HAP-1 (cell line): ENCODE measurements around the gene FURIN.
"Not testable (repeated sequence)": the region's sequence is repeated elsewhere in the genome, so short reads cannot be mapped to it uniquely, and the experiment has no call there.

Experiments
- DNase-seq, 2 experiments: peaks; one replicate each; pipeline ENCODE4 v3.0.0-alpha.2; 2016 to 2020; ENCODE audit warnings: low spot score in 2 of 2
- H3K27me3 ChIP-seq: fragments of 250-450 bp; sonication (Bioruptor Pico); 2 replicates; pipeline ENCODE4 v1.5.1; 2020; ENCODE audit warnings: low read depth, mild to moderate bottlenecking, moderate library complexity
- H3K36me3 ChIP-seq: fragments of 250-450 bp; sonication (Bioruptor Pico); replicated peaks from 2 replicates; pipeline ENCODE4 v1.5.1; 2020; ENCODE audit warnings: mild to moderate bottlenecking
- H3K4me1 ChIP-seq: fragments of 250-450 bp; sonication (Bioruptor Pico); 2 replicates; pipeline ENCODE4 v1.5.1; 2020; ENCODE audit warnings: mild to moderate bottlenecking
- H3K4me3 ChIP-seq: fragments of 250-450 bp; sonication (Bioruptor Pico); 2 replicates; pipeline ENCODE4 v1.5.1; 2020; ENCODE audit warnings: mild to moderate bottlenecking, moderate library complexity
- H3K9me3 ChIP-seq: fragments of 250-450 bp; sonication (Bioruptor Pico); 2 replicates; pipeline ENCODE4 v1.5.1; 2020; ENCODE audit warnings: mild to moderate bottlenecking, moderate library complexity
- in situ Hi-C: fragments of 300-500 bp; cut with MboI; formaldehyde crosslinking; loops from 3 replicates; pipeline ENCODE4 v1.14.3; 2020; ENCODE audit warnings: low sequenced_read_pairs, inconsistent platforms, mixed read lengths

The FURIN gene

GRCh38 chr15:90897131-90897655, 28.8 kb downstream of the FURIN start:
- not testable (repeated sequence) for H3K36me3 ChIP-seq, DNase-seq, H3K4me1 ChIP-seq, H3K4me3 ChIP-seq, H3K27me3 ChIP-seq, H3K9me3 ChIP-seq
- in situ Hi-C loops = loop anchor here (25.0 kb wide), 1 partner anchor 410 kb away; no protein-coding TSS in a partner anchor

GRCh38 chr15:90901175-90902039, 33.0 kb downstream of the FURIN start:
- H3K36me3 ChIP-seq = peaks cover 18% of the 10 kb centered on the region
- H3K4me3 ChIP-seq = peak overlapping the region; percentile 49
- peaks cover 16% of the 10 kb centered on the region for H3K4me1 ChIP-seq
- H3K9me3 ChIP-seq = no peaks in the 10 kb centered on the region; the same call in 1 of the 2 replicates
- in situ Hi-C loops = no loop called here
- no peaks in the 10 kb centered on the region for H3K27me3 ChIP-seq
- DNase-seq = peak; percentile 11 to 62

GRCh38 chr15:90902040-90902839, 33.9 kb downstream of the FURIN start:
- Histone ChIP-seq H3K27me3 (no peaks in the 10 kb centered on the region), H3K4me1 (peaks cover 16% of the 10 kb centered on the region), H3K4me3 (peak overlapping the region; percentile 49), H3K36me3 (peaks cover 26% of the 10 kb centered on the region), H3K9me3 (no peaks in the 10 kb centered on the region; the same call in 1 of the 2 replicates)
- in situ Hi-C loops = no loop called here
- DNase-seq = peak; percentile 67 to 72

- DNase-seq = peak; percentile 45 to 73
- H3K36me3 ChIP-seq = peaks cover 32% of the 10 kb centered on the region
- in situ Hi-C loops = no loop called here
- no peaks in the 10 kb centered on the region for H3K27me3 ChIP-seq
- no peaks in the 10 kb centered on the region; the same call in 1 of the 2 replicates for H3K9me3 ChIP-seq
- H3K4me3 ChIP-seq = peak within 1 kb of the TSS; percentile 49
- H3K4me1 ChIP-seq = peaks cover 16% of the 10 kb centered on the region
These were observed 34.7 kb downstream of the FURIN start, which contains the start of gene MAN2A2 for GRCh38 chr15:90902840-90903732. MAN2A2 (plus strand) TSS chr15:90903302; CDS start chr15:90904208, 906 bp downstream.

- no peaks in the 10 kb centered on the region for H3K27me3 ChIP-seq
- H3K36me3 ChIP-seq = peaks cover 36% of the 10 kb centered on the region
- peak; percentile 28 to 39 for DNase-seq
- peak overlapping the region; percentile 45 for H3K4me3 ChIP-seq
- H3K9me3 ChIP-seq = no peaks in the 10 kb centered on the region
- in situ Hi-C loops = no loop called here
- H3K4me1 ChIP-seq = peaks cover 16% of the 10 kb centered on the region
These were observed 35.5 kb downstream of the FURIN start for GRCh38 chr15:90903733-90904536.

- Histone ChIP-seq H3K36me3 (peaks cover 37% of the 10 kb centered on the region), H3K4me1 (peaks cover 16% of the 10 kb centered on the region), H3K4me3 (no peak overlapping the region), H3K27me3 (no peaks in the 10 kb centered on the region), H3K9me3 (no peaks in the 10 kb centered on the region)
- in situ Hi-C loops = no loop called here
- DNase-seq = no peak
These were observed 36.4 kb downstream of the FURIN start for GRCh38 chr15:90904746-90905145.

GRCh38 chr15:90905306-90906180, 37.2 kb downstream of the FURIN start:
- Histone ChIP-seq H3K36me3 (peaks cover 43% of the 10 kb centered on the region), H3K4me1 (peaks cover 16% of the 10 kb centered on the region)
- in situ Hi-C loops = no loop called here

GRCh38 chr15:90906181-90906849, 37.9 kb downstream of the FURIN start:
- Histone ChIP-seq H3K27me3 (no peaks in the 10 kb centered on the region), H3K9me3 (no peaks in the 10 kb centered on the region), H3K36me3 (peaks cover 50% of the 10 kb centered on the region), H3K4me1 (peaks cover 15% of the 10 kb centered on the region), H3K4me3 (no peak overlapping the region)
- DNase-seq = no peak
- in situ Hi-C loops = no loop called here

More at GRCh38 chr15:90905306-90906180, 37.2 kb downstream of the FURIN start:
- Histone ChIP-seq H3K9me3 (no peaks in the 10 kb centered on the region), H3K4me3 (no peak overlapping the region), H3K27me3 (no peaks in the 10 kb centered on the region)
- DNase-seq = no peak

GRCh38 chr15:90907051-90907660, 38.8 kb downstream of the FURIN start:
- in situ Hi-C loops = no loop called here
- peaks cover 59% of the 10 kb centered on the region for H3K36me3 ChIP-seq

GRCh38 chr15:90907838-90908507, 39.6 kb downstream of the FURIN start:
- in situ Hi-C loops = no loop called here
- no peak for DNase-seq
- H3K9me3 ChIP-seq = no peaks in the 10 kb centered on the region
- no peak overlapping the region for H3K4me3 ChIP-seq
- H3K36me3 ChIP-seq = peaks cover 65% of the 10 kb centered on the region
- peaks cover 7% of the 10 kb centered on the region for H3K4me1 ChIP-seq
- H3K27me3 ChIP-seq = no peaks in the 10 kb centered on the region

More at GRCh38 chr15:90907051-90907660, 38.8 kb downstream of the FURIN start:
- peaks cover 7% of the 10 kb centered on the region for H3K4me1 ChIP-seq
- no peak for DNase-seq
- H3K9me3 ChIP-seq = no peaks in the 10 kb centered on the region
- H3K27me3 ChIP-seq = no peaks in the 10 kb centered on the region
- no peak overlapping the region for H3K4me3 ChIP-seq
